Measurements from ENCODE around the gene CAPN14. TPM values are rescaled to one million over a fixed set of nuclear protein-coding genes. Genes with fewer than 3 reads are reported as not detected.

Gene CAPN14
- 0.11 and 0.12 TPM in 2 replicates for total RNA-seq

GRCh38 chr2:31217465-31218200 lies at the start of gene CAPN14:
Gene CAPN14, minus strand, starts transcription at chr2:31217515. Its CDS starts 12,068 bp downstream, at chr2:31205447.

GRCh38 chr2:31233741-31234682 lies 16.7 kb upstream of the CAPN14 start, which contains the start of gene EHD3:
Gene EHD3, plus strand, starts transcription at chr2:31234152. Its CDS starts 470 bp downstream, at chr2:31234622.

GRCh38 chr2:31138037-31138962 lies 79.0 kb downstream of the CAPN14 start, which contains the start of gene GALNT14:
Gene GALNT14, minus strand, starts transcription at chr2:31138440. Its CDS starts 354 bp downstream, at chr2:31138086.

Other genes with a start within 250 kb of the CAPN14 start
- 0.33 and 1.2 TPM in 2 replicates for gene GALNT14, start 79.1 kb downstream of the CAPN14 start, total RNA-seq
- gene EHD3, start 16.6 kb upstream of the CAPN14 start, total RNA-seq, result 14.2 and 22.1 TPM in 2 replicates
- gene XDH, start 197.2 kb upstream of the CAPN14 start, total RNA-seq, result under 0.01 and 1.2 TPM in 2 replicates